Fibroblast of lung (primary cell): Measurements from ENCODE around the gene GLDC.

Source experiments
- EZH2 ChIP-seq: IDR thresholded peaks from 2 replicates; pipeline ENCODE4 v1.5.1; 2012; ENCODE audit warnings: low read length, control low read depth, mild to moderate bottlenecking; ENCODE audit errors: missing control alignments
- TF ChIP-seq, protein P1 (sequence below), 2 donors: IDR thresholded peaks in 1 of 2; conservative IDR thresholded peaks in 1 of 2; 1 replicate in 1 of 2; 2 replicates in 1 of 2; pipeline ENCODE4 v1.5.1; 2011 to 2012; ENCODE audit warnings: low read length in 2 of 2, control low read depth in 1 of 2, inconsistent platforms in 1 of 2, low read depth in 1 of 2, mild to moderate bottlenecking in 1 of 2

DNA sequence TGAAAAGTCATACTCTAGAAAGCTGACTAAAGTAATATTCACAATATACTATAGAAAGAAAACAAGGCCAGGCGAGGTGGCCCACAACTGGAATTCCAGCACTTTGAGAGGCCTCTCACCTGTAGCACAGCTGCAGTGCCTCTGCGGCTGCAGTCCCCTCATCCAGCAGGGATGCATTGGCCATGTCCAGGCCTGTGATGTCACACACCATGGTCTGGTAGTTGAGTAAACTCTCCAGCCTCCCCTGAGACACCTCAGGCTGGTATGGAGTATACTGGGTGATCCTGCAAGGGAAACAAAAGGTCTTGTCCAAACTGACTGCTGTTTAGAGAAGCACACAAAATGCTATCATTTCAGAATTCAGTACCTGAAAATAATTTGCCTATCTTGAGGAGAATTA, 35.5 kb downstream of the GLDC start:
- TF ChIP-seq, protein P1, sequence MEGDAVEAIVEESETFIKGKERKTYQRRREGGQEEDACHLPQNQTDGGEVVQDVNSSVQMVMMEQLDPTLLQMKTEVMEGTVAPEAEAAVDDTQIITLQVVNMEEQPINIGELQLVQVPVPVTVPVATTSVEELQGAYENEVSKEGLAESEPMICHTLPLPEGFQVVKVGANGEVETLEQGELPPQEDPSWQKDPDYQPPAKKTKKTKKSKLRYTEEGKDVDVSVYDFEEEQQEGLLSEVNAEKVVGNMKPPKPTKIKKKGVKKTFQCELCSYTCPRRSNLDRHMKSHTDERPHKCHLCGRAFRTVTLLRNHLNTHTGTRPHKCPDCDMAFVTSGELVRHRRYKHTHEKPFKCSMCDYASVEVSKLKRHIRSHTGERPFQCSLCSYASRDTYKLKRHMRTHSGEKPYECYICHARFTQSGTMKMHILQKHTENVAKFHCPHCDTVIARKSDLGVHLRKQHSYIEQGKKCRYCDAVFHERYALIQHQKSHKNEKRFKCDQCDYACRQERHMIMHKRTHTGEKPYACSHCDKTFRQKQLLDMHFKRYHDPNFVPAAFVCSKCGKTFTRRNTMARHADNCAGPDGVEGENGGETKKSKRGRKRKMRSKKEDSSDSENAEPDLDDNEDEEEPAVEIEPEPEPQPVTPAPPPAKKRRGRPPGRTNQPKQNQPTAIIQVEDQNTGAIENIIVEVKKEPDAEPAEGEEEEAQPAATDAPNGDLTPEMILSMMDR (conservative IDR thresholded peaks at IDR 0.05 in 1 of 2, IDR thresholded peaks at IDR 0.05 in 1 of 2; ENCODE audit: low read depth in 1 of 2, low read length in 2 of 2): no peak
- TF ChIP-seq EZH2: no peak
